AG04450 (cell line): ENCODE data around the gene ANKRD36C. TPM values are rescaled to one million over a fixed set of nuclear protein-coding genes. Genes with fewer than 3 reads are reported as not detected.
"Not testable (repeated sequence)": the region's sequence is repeated elsewhere in the genome, so short reads cannot be mapped to it uniquely, and the experiment has no call there.

ENCODE experiments used
- CTCF ChIA-PET: fragments of 300-600, 350-600 bp; formaldehyde crosslinking; extraction: SDS; loops from one replicate; lab custom pipeline; 2022; ENCODE audit warnings: antibody characterized with exemption, inconsistent platforms; lab: Charles Lee
- POLR2A ChIA-PET: fragments of 350-600 bp; formaldehyde crosslinking; extraction: SDS; loops from one replicate; lab custom pipeline; 2021; ENCODE audit warnings: antibody characterized with exemption, inconsistent platforms; lab: Yijun Ruan, JAX
- DNase-seq: peaks from one replicate; pipeline ENCODE4 v3.0.0-alpha.2; 2011; ENCODE audit warnings: low read depth, low spot score
- H3K27ac ChIP-seq: one replicate; pipeline ENCODE4 v1.5.1; 2012; ENCODE audit warnings: low read depth, low read length, control low read depth
- H3K27me3 ChIP-seq: one replicate; pipeline ENCODE4 v1.6.0; 2012; ENCODE audit warnings: low read length; ENCODE audit not compliant: control insufficient read depth, insufficient read depth
- H3K4me3 ChIP-seq: 2 replicates; pipeline ENCODE4 v1.5.1; 2011; ENCODE audit warnings: mild to moderate bottlenecking, low read depth, low read length, control low read depth
- H3K9me3 ChIP-seq: 2 replicates; pipeline ENCODE4 v1.5.1; 2012; ENCODE audit warnings: low read length; ENCODE audit not compliant: control insufficient read depth, insufficient read depth
- CTCF ChIP-seq: IDR thresholded peaks from 2 replicates; pipeline ENCODE4 v1.5.1; 2011; ENCODE audit warnings: low read depth, low read length, control low read depth, inconsistent platforms
- polyA minus RNA-seq: library from RNA; depleted of rRNA, polyadenylated mRNA; stranded (reverse); fragments of >200 nt; gene quantifications from 2 replicates; pipeline ENCODE4 v1.2.3, GENCODE V29; 2011; rRNA and poly(A)+ RNA removed
- polyA plus RNA-seq: library from polyadenylated mRNA; depleted of rRNA; stranded (reverse); fragments of >200 nt; gene quantifications from 2 replicates; pipeline ENCODE4 v1.2.3, GENCODE V29; 2011; rRNA removed

The ANKRD36C gene
- polyA plus RNA-seq (4.8 and 5.0 TPM in 2 replicates), polyA minus RNA-seq (53.8 and 60.2 TPM in 2 replicates)

DNA sequence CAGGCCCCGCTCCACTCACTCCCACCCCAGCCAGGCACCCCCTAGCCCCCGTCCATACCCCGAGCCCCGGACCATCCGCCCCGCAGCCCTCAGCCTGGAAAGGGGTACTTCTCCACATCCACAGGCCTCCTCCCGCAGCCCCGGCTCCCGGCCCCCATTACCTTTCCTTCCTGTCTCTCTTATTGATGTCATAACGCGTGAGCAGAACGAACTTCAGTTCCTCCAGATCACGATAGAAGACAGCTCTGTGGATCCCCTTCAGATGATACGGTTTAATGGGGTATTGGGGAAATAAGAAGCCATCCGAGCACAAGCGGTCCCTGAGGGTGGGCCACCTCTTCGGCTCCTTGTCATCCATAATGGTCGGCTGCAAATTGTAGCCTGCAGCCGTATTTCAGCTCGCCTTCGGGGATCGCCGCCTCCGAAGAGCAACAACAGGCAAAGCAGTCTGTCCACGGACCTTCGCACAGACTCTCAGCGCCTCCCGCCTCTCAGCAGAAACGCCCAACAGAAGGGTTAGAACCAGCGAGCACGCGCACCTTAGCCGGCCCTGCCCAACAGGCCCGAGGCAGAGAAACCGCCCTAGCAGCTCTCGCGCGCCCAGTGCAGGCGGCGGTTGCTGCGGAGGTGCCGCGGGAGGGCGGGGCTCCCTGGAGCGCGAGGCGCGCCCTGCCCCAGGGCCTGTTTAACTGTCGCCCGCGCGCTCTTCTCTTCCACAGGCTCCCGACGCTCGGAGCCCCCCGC, at the start of gene ANKRD36C:
TSS of gene ANKRD36C (minus strand) at position 474 of the 744 bp plus-strand sequence. CDS start at position 358, 116 bp downstream.
- H3K27me3 ChIP-seq, DNase-seq, H3K9me3 ChIP-seq, POLR2A ChIA-PET: not testable (repeated sequence)
- CTCF ChIA-PET: interaction anchor here (1.5 to 2.1 kb wide), 4 partner anchors 10 to 183 kb away, joined by 9 to 39 read pairs (median 16); partner anchors contain the start of gene ADRA2B
- Histone ChIP-seq H3K27ac (peak within 1 kb of the TSS; percentile 78), H3K4me3 (peak within 1 kb of the TSS; percentile 84)

DNA sequence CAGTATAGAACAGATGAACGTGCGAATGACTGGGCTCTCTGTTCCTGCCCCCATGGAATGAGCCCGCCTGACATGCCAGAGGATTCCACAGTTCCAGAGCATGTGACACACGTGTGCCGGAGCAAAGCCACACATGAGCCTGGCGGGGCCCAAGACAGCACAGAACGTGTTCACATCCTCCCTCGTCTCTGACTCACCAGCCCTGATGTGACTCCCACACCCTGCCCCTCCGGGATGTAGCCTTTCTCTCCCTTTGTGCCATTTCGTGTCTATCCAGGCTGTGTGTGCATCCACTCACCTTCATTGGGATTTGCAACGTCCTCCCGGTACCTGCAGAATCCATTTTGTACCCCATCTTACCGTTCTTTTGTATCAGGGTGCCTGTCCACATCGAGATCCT, 43.9 kb upstream of the ANKRD36C start:
- POLR2A ChIA-PET, H3K27me3 ChIP-seq, H3K4me3 ChIP-seq, CTCF ChIA-PET, DNase-seq, H3K27ac ChIP-seq, H3K9me3 ChIP-seq: not testable (repeated sequence)

- DNase-seq, H3K4me3 ChIP-seq, H3K27ac ChIP-seq, H3K27me3 ChIP-seq, CTCF ChIA-PET, POLR2A ChIA-PET, H3K9me3 ChIP-seq: not testable (repeated sequence)
These were observed 43.2 kb upstream of the ANKRD36C start, which contains the start of gene GPAT2 for GRCh38 chr2:96034792-96035191. Gene GPAT2, minus strand, starts transcription at chr2:96034916. Its CDS starts 2,557 bp downstream, at chr2:96032359.

DNA sequence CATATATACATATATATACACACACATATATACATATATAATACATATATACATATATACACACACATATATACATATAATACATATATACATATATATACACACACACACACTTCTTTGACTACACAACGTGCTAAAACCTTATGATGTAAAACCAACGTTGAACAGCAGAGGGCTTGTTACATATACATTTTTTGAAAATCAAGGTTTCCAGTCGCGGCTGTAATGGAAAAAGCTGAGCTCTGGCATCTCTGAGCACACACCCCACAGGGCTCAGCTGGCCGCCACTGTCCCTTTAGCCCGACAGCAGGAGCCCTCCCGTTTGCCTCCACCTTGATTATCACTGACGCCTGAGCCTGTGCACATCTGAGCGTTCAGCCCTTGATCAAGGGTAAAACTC, 42.4 kb upstream of the ANKRD36C start:
- H3K27me3 ChIP-seq, H3K27ac ChIP-seq, H3K9me3 ChIP-seq, CTCF ChIA-PET, H3K4me3 ChIP-seq, POLR2A ChIA-PET, DNase-seq: not testable (repeated sequence)

- H3K27me3 ChIP-seq, H3K9me3 ChIP-seq, H3K27ac ChIP-seq, POLR2A ChIA-PET, DNase-seq, CTCF ChIA-PET, H3K4me3 ChIP-seq: not testable (repeated sequence)
These were observed 36.2 kb upstream of the ANKRD36C start for GRCh38 chr2:96027725-96028325.

DNA sequence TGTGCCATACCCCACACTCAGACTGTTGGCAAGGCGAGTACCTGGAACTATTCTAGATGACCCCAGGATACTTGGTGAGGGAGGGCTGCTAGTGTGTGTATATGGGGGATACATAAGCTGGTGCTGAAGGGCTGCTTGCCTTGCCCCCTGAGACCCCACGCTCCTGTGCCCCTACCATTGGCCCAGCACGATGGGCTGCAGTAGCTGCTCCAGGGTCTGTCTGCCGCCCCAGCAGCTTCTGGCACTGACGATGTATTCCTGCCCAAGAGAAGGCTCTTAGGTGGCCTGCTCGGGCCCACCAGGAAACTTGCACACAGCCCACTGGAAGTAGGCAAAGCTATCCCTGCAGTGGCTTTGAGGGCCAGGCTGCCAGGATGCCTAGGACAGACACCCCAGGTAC, 34.1 kb upstream of the ANKRD36C start:
- H3K9me3 ChIP-seq, H3K27ac ChIP-seq, H3K27me3 ChIP-seq, CTCF ChIA-PET, POLR2A ChIA-PET, H3K4me3 ChIP-seq, DNase-seq: not testable (repeated sequence)

DNA sequence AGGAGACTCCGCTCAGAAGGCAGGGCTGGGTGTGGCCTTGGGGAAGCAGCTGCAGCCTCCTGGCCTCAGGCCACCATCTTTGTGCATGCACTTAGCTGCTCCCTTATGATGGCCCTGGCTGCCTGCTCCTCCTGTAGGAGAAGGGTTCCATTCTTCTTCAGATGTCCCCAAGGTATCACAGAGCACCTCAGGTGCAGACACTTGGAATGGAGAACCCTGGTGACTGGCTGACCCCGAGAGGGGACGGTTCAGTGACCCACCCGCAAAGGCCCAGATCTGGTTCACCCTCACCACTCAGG, 33.5 kb upstream of the ANKRD36C start:
- no peak for TF ChIP-seq CTCF
- Histone ChIP-seq H3K27ac (no peak overlapping the region), H3K9me3 (no peaks in the 10 kb centered on the region), H3K4me3 (no peak overlapping the region), H3K27me3 (no peaks in the 10 kb centered on the region)
- CTCF ChIA-PET: interaction anchor here (0.6 to 1.0 kb wide), 3 partner anchors 92 to 388 kb away, joined by 3 to 5 read pairs (median 4); partner anchors contain the start of gene ADRA2B
- POLR2A ChIA-PET: no interaction called here
- DNase-seq: no peak
